GM19467 (cell line): ENCODE data around the gene ASCL3.
A peak's percentile ranks its signal among the peaks of the same experiment; 100 is the strongest.
"Not testable (repeated sequence)": the region's sequence is repeated elsewhere in the genome, so short reads cannot be mapped to it uniquely, and the experiment has no call there.

Experiments
- ATAC-seq: cut with Tn5 transposase; IDR thresholded peaks from one replicate; pipeline ENCODE4 v1.9.1; 2021; ENCODE audit warnings: mild to moderate bottlenecking, moderate library complexity; ENCODE audit not compliant: unreplicated experiment

Gene ASCL3

DNA sequence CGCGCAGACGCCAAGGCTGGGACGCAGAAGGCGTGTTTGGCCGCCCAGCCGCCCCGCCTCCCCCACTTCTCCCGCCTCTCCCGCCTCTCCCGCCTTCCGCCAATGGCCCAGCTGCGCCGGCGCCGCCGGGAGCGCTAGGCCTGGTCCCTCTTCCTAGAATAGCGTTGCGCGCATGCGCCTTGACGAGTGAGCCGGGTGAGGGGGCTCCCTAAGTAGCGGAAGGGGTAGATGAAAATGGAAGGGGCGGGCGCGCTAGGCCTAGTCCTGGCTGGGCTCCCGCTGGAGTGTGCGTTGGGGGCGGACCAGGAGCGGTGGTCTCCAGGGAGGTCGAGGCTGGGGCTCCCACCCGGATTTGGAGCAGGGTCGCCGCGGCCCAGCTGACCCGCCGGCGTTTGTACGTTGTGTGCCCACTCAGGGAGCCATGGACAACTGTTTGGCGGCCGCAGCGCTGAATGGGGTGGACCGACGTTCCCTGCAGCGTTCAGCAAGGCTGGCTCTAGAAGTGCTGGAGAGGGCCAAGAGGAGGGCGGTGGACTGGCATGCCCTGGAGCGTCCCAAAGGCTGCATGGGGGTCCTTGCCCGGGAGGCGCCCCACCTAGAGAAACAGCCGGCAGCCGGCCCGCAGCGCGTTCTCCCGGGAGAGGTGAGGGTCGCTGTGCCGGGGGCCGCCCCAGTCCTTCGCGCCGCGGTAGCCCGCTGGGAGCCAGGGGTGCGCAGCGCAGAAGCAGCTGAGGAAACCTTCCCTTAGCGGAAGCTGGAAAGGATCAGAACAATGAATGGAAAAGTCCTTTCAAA lies 31.6 kb downstream of the ASCL3 start, which contains the start of gene AKIP1:
Gene AKIP1 (plus strand): TSS at position 161 of the 795 bp plus-strand sequence. CDS start 261 bp downstream, at position 422.
- peak; percentile 87 for ATAC-seq

DNA sequence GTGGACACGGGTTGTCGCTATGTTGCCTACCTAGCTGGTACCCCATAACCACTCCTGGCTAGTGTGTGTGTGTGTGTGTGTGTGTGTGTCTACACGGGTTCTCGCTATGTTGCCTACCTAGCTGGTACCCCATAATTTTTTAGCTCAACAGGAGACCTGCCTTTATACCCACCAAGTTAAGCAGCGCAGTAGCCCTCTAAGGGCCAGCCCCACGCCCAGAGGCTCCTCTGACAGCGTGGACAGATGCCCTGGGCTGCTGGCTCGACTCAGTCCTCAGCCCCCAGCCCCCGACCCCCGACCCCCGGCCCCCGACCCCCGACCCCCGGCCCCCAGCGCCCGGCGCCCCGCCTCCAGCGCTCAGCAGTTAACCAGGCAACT lies 32.2 kb downstream of the ASCL3 start:
- peak; percentile 9 for ATAC-seq

- ATAC-seq: no peak
These were observed 34.7 kb downstream of the ASCL3 start for GRCh38 chr11:8908099-8908498.

GRCh38 chr11:8907116-8907515 lies 35.7 kb downstream of the ASCL3 start:
- ATAC-seq: no peak

DNA sequence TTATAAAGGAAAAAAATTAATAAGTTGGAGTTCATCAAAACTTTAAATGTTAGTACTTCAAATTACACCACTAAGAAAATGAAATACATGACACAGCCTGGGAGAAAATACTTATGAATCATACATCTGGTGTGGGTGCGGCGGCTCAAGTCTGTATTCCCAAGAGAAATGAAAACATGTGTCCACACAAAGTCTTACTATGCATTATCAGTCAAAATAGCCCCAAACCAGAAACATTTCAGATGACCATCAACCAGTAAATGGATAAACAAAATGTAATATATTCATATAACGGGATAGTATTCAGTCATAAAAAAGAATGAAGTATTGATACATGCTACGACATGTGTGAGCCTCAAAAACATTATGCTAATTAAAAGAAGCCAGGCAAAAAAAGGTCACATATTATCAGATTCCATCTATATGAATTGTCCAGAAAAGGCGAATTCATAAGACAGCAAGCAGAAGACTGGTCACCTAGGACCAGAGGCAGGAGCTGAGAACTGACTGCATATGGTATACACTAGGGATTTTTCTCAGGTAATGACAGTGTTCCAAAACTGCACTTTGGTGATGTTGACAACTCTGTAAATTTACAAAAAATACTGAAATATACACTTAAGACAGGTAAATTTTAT lies 37.2 kb downstream of the ASCL3 start:
- ATAC-seq: no peak

GRCh38 chr11:8899119-8899753 lies 43.6 kb downstream of the ASCL3 start:
- no peak for ATAC-seq

DNA sequence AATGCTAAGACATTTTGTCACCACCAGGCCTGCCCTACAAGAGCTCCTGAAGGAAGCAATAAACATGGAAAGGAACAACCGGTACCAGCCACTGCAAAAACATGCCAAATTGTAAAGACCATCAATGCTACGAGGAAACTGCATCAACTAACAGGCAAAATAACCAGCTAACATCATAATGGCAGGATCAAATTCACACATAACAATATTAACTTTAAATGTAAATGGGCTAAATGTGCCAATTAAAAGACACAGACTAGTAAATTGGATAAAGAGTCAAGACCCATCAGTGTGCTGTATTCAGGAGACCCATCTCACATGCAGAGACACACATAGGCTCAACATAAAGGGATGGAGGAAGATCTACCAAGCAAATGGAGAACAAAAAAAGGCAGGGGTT lies 51.6 kb downstream of the ASCL3 start:
- not testable (repeated sequence) for ATAC-seq
